PC-9 (cell line): ENCODE data around the gene ULK1. TPM values are rescaled to one million over a fixed set of nuclear protein-coding genes. Genes with fewer than 3 reads are reported as not detected.

Source experiments
- BruUV-seq: library from RNA; stranded (reverse); fragments of 400-500 nt; replicated peaks from 2 replicates; lab custom pipeline; 2021; lab: Mats Ljungman, UMichigan
- CTCF ChIA-PET: fragments of 300-600 bp; sonication (Branson Sonifier 250); formaldehyde crosslinking; loops from one replicate; lab custom pipeline; 2022; ENCODE audit warnings: antibody characterized with exemption; lab: Charles Lee
- POLR2A ChIA-PET: fragments of 300-600 bp; sonication (Branson Sonifier 250); formaldehyde crosslinking; loops from one replicate; lab custom pipeline; 2022; ENCODE audit warnings: antibody characterized with exemption; ENCODE audit not compliant: unreplicated experiment; lab: Charles Lee
- DNase-seq, 2 experiments: peaks; one replicate each; pipeline versions ENCODE4 v3.0.0 to v3.0.0-alpha.2; 2015 to 2022; ENCODE audit warnings: mixed read lengths in 1 of 2
- H2AFZ ChIP-seq: fragments of 200-600 bp; sonication (generic); 2 replicates; pipeline ENCODE4 v1.8.1; 2017; ENCODE audit warnings: antibody characterized with exemption
- H3F3A ChIP-seq: fragments of 200-600 bp; sonication (generic); 2 replicates; pipeline ENCODE4 v1.8.1; 2017; ENCODE audit warnings: antibody characterized with exemption, mild to moderate bottlenecking, low read depth; ENCODE audit not compliant: insufficient read depth
- H3K27ac ChIP-seq: fragments of 200-600 bp; sonication (generic); 2 replicates; pipeline ENCODE4 v1.6.1; 2016; ENCODE audit warnings: mixed run types
- H3K27me3 ChIP-seq: fragments of 200-600 bp; sonication (generic); 2 replicates; pipeline ENCODE4 v1.6.1; 2016; ENCODE audit warnings: low read depth, mixed run types; ENCODE audit not compliant: insufficient read depth
- H3K36me3 ChIP-seq: fragments of 200-600 bp; sonication (generic); 2 replicates; pipeline ENCODE4 v1.6.1; 2016; ENCODE audit warnings: low read depth, mixed run types
- H3K4me1 ChIP-seq: fragments of 200-600 bp; sonication (generic); replicated peaks from 2 replicates; pipeline ENCODE4 v1.6.1; 2016; ENCODE audit warnings: mixed run types; ENCODE audit not compliant: insufficient read depth
- H3K4me2 ChIP-seq: fragments of 200-600 bp; sonication (generic); 2 replicates; pipeline ENCODE4 v1.6.1; 2017; ENCODE audit warnings: mixed run types
- H3K4me3 ChIP-seq: fragments of 200-600 bp; sonication (generic); 2 replicates; pipeline ENCODE4 v1.6.1; 2016; ENCODE audit warnings: mixed run types
- H3K79me2 ChIP-seq: fragments of 200-600 bp; sonication (generic); 2 replicates; pipeline ENCODE4 v1.6.1; 2017; ENCODE audit warnings: low read depth, mixed run types
- H3K9me2 ChIP-seq: fragments of 200-600 bp; sonication (generic); 2 replicates; pipeline ENCODE4 v1.8.1; 2017; ENCODE audit warnings: mild to moderate bottlenecking; ENCODE audit not compliant: insufficient read depth
- H3K9me3 ChIP-seq: fragments of 200-600 bp; sonication (generic); 2 replicates; pipeline ENCODE4 v1.8.1; 2016; ENCODE audit warnings: low read depth; ENCODE audit not compliant: insufficient read depth
- H4K20me1 ChIP-seq: fragments of 200-600 bp; sonication (generic); 2 replicates; pipeline ENCODE4 v1.8.1; 2017; ENCODE audit not compliant: insufficient read depth
- CTCF ChIP-seq: fragments of 200-600 bp; sonication (generic); conservative IDR thresholded peaks from 2 replicates; pipeline ENCODE4 v1.6.1; 2017; ENCODE audit warnings: mixed run types, antibody characterized with exemption, mild to moderate bottlenecking, moderate library complexity
- EZH2 ChIP-seq: fragments of 200-600 bp; sonication (generic); IDR thresholded peaks from 2 replicates; pipeline ENCODE4 v1.8.0; 2017; ENCODE audit warnings: antibody characterized with exemption, low read depth
- intact Hi-C: fragments of 100-400 bp; cut with micrococcal nuclease; formaldehyde crosslinking; loops from one replicate; pipeline ENCODE4 v1.10.0; 2022; ENCODE audit not compliant: unreplicated experiment
- total RNA-seq: library from RNA; stranded (reverse); gene quantifications from 2 replicates; pipeline ENCODE4 v1.2.3, GENCODE V29; 2021

ULK1 gene
- total RNA-seq, 1 experiment from 2014 or later, result 70.5 TPM

GRCh38 chr12:131847456-131847855 is 47.0 kb upstream of the ULK1 start:
- no peaks in the 10 kb centered on the region for H3K79me2 ChIP-seq
- CTCF ChIA-PET, result no interaction called here
- no peak overlapping the region for H2AFZ ChIP-seq
- TF ChIP-seq CTCF (no peak), EZH2 (no peak)
- POLR2A ChIA-PET, result no interaction called here
- BruUV-seq, result no TSS peak
- H3K27me3 ChIP-seq, result peaks cover 3% of the 10 kb centered on the region; the same call in 1 of the 2 replicates
- no peak for DNase-seq
- no peaks in the 10 kb centered on the region for H3K36me3 ChIP-seq
- no peaks in the 10 kb centered on the region for H3F3A ChIP-seq
- no peaks in the 10 kb centered on the region for H4K20me1 ChIP-seq
- H3K27ac ChIP-seq, result no peak overlapping the region
- H3K9me2 ChIP-seq, result no peaks in the 10 kb centered on the region
- no peaks in the 10 kb centered on the region for H3K9me3 ChIP-seq
- no peak overlapping the region for H3K4me3 ChIP-seq
- intact Hi-C loops, result no loop called here
- H3K4me1 ChIP-seq, result 0 out of 2 replicates have a peak, but pooled peaks cover 3% of the 10 kb centered on the region
- no peak overlapping the region for H3K4me2 ChIP-seq

- no peak overlapping the region for H3K4me2 ChIP-seq
- no peak for TF ChIP-seq EZH2
- no peak for TF ChIP-seq CTCF
- H2AFZ ChIP-seq, result no peak overlapping the region
- DNase-seq, result no peak
- no TSS peak for BruUV-seq
- CTCF ChIA-PET, result no interaction called here
- POLR2A ChIA-PET, result no interaction called here
- no peaks in the 10 kb centered on the region for H4K20me1 ChIP-seq
- no peaks in the 10 kb centered on the region for H3K9me3 ChIP-seq
- H3K4me3 ChIP-seq, result no peak overlapping the region
- peaks cover 5% of the 10 kb centered on the region; the same call in 1 of the 2 replicates for H3F3A ChIP-seq
- H3K4me1 ChIP-seq, result 0 out of 2 replicates have a peak, but pooled peaks cover 3% of the 10 kb centered on the region
- intact Hi-C loops, result no loop called here
- no peaks in the 10 kb centered on the region for H3K79me2 ChIP-seq
- H3K9me2 ChIP-seq, result no peaks in the 10 kb centered on the region
- no peaks in the 10 kb centered on the region for H3K36me3 ChIP-seq
- peaks cover 3% of the 10 kb centered on the region; the same call in 1 of the 2 replicates for H3K27me3 ChIP-seq
- H3K27ac ChIP-seq, result no peak overlapping the region
Measured at GRCh38 chr12:131848753-131849152, 45.7 kb upstream of the ULK1 start.

GRCh38 chr12:131849700-131850553 is 44.5 kb upstream of the ULK1 start:
- Histone ChIP-seq H3K79me2 (no peaks in the 10 kb centered on the region), H3K4me2 (no peak overlapping the region), H3K9me2 (no peaks in the 10 kb centered on the region), H3K27ac (no peak overlapping the region), H4K20me1 (no peaks in the 10 kb centered on the region), H3K27me3 (peaks cover 3% of the 10 kb centered on the region; the same call in 1 of the 2 replicates), H3K4me1 (0 out of 2 replicates have a peak, but pooled peaks cover 3% of the 10 kb centered on the region), H3K4me3 (no peak overlapping the region), H3K9me3 (no peaks in the 10 kb centered on the region), H3K36me3 (no peaks in the 10 kb centered on the region), H3F3A (peaks cover 14% of the 10 kb centered on the region; the same call in 1 of the 2 replicates), H2AFZ (no peak overlapping the region)
- intact Hi-C loops, result loop anchor here (5.0 kb wide), 1 partner anchor 77 kb away; the partner anchor contains the start of gene PUS1
- TF ChIP-seq CTCF (no peak), EZH2 (no peak)
- BruUV-seq, result no TSS peak
- CTCF ChIA-PET, result no interaction called here
- POLR2A ChIA-PET, result interaction anchor here (0.5 kb wide), 1 partner anchor 69 kb away, joined by 4 read pairs; no protein-coding TSS in a partner anchor
- DNase-seq, result no peak
